Measurements from ENCODE around the gene NAT8L. TPM values are rescaled to one million over a fixed set of nuclear protein-coding genes. Genes with fewer than 3 reads are reported as not detected.
"Not testable (repeated sequence)": the region's sequence is repeated elsewhere in the genome, so short reads cannot be mapped to it uniquely, and the experiment has no call there.

NAT8L gene
- total and polyA plus RNA-seq, 2 donors (not counting 3 experiments of a cell fraction or from before 2014, with no cell fraction given) = 0.10 to 0.11 TPM

- H3K9me1 ChIP-seq (replicated peaks; ENCODE audit: control insufficient read depth, extremely low read depth, insufficient read depth, low read length); H3K27ac ChIP-seq (ENCODE audit: insufficient read depth, low read depth, low read length); BruUV-seq (replicated peaks); H3K9ac ChIP-seq (replicated peaks; ENCODE audit: extremely low read depth, insufficient read depth, low read length); H4K20me1 ChIP-seq (replicated peaks; ENCODE audit: control insufficient read depth, extremely low read depth, insufficient read depth, low read length); H3K4me2 ChIP-seq (ENCODE audit: insufficient read depth, low read length); intact Hi-C loops (cut with micrococcal nuclease); H3K4me3 ChIP-seq (replicated peaks in 1 of 3; ENCODE audit: insufficient read depth in 1 of 3, low read depth in 1 of 3, low read length in 3 of 3); POLR2A ChIA-PET; dilution Hi-C loops (cut with MboI; ENCODE audit: extremely low pct_ligation_motif_present, low sequenced_read_pairs); H3K4me1 ChIP-seq (ENCODE audit: control insufficient read depth, extremely low read depth, insufficient read depth, low read length); H3K79me2 ChIP-seq (ENCODE audit: control insufficient read depth, insufficient read depth, low read length); H3K9me3 ChIP-seq (replicated peaks; ENCODE audit: control insufficient read depth, insufficient read depth, low read length); DNase-seq (ENCODE audit: low read depth, low spot score); H2AFZ ChIP-seq (ENCODE audit: low read depth, low read length); CTCF ChIA-PET; H3K36me3 ChIP-seq (ENCODE audit: control insufficient read depth in 2 of 2, extremely low read depth in 1 of 2, insufficient read depth in 2 of 2, low read length in 2 of 2); FAIRE-seq: not testable (repeated sequence)
- H3K27me3 ChIP-seq (ENCODE audit: control insufficient read depth in 2 of 2, insufficient read depth in 2 of 2, low read length in 2 of 2) = peaks cover 10 to 20% of the 10 kb centered on the region in 2 experiments
Measured at GRCh38 chr4:2021358-2022018, 37.6 kb upstream of the NAT8L start.

DNA sequence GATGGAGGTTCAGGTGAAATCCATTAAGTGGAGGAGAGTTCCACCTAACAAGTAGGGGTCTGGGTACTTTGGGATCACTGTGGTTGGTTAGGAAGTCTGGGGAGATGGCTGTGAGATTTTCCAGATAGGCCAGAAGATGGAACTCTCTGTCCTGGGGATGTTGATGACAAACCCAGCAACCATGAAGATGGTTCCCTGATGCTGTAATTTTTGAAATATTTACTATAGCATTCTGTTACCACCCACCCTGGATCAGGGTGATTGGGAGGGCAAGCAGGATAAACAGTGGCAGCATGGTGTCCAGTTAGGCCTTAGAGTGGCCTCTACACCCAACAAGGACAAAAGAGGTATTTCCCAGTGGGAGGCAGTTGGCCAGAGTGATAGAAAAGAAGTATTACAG, 34.4 kb upstream of the NAT8L start:
- Histone ChIP-seq H2AFZ (ENCODE audit: low read depth, low read length) (no peak overlapping the region), H4K20me1 (replicated peaks; ENCODE audit: control insufficient read depth, extremely low read depth, insufficient read depth, low read length) (no peaks in the 10 kb centered on the region), H3K9ac (replicated peaks; ENCODE audit: extremely low read depth, insufficient read depth, low read length) (no peak overlapping the region), H3K9me1 (replicated peaks; ENCODE audit: control insufficient read depth, extremely low read depth, insufficient read depth, low read length) (no peaks in the 10 kb centered on the region), H3K36me3 (ENCODE audit: control insufficient read depth in 2 of 2, extremely low read depth in 1 of 2, insufficient read depth in 2 of 2, low read length in 2 of 2) (no peaks in the 10 kb centered on the region), H3K4me1 (ENCODE audit: control insufficient read depth, extremely low read depth, insufficient read depth, low read length) (no peaks in the 10 kb centered on the region), H3K27ac (ENCODE audit: insufficient read depth, low read depth, low read length) (no peak overlapping the region), H3K4me2 (ENCODE audit: insufficient read depth, low read length) (no peak overlapping the region), H3K27me3 (ENCODE audit: control insufficient read depth in 2 of 2, insufficient read depth in 2 of 2, low read length in 2 of 2) (peaks cover 12 to 17% of the 10 kb centered on the region in 2 experiments), H3K79me2 (ENCODE audit: control insufficient read depth, insufficient read depth, low read length) (no peaks in the 10 kb centered on the region), H3K9me3 (replicated peaks; ENCODE audit: control insufficient read depth, insufficient read depth, low read length) (no peaks in the 10 kb centered on the region), H3K4me3 (replicated peaks in 1 of 3; ENCODE audit: insufficient read depth in 1 of 3, low read depth in 1 of 3, low read length in 3 of 3) (no peak overlapping the region)
- ChIA-PET POLR2A (no interaction called here), CTCF (no interaction called here)
- intact Hi-C loops (cut with micrococcal nuclease) = no loop called here
- TF ChIP-seq, protein P1, sequence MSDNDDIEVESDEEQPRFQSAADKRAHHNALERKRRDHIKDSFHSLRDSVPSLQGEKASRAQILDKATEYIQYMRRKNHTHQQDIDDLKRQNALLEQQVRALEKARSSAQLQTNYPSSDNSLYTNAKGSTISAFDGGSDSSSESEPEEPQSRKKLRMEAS (IDR thresholded peaks at IDR 0.05; ENCODE audit: insufficient read depth, insufficient read length) = no peak
- TF ChIP-seq, protein P2, sequence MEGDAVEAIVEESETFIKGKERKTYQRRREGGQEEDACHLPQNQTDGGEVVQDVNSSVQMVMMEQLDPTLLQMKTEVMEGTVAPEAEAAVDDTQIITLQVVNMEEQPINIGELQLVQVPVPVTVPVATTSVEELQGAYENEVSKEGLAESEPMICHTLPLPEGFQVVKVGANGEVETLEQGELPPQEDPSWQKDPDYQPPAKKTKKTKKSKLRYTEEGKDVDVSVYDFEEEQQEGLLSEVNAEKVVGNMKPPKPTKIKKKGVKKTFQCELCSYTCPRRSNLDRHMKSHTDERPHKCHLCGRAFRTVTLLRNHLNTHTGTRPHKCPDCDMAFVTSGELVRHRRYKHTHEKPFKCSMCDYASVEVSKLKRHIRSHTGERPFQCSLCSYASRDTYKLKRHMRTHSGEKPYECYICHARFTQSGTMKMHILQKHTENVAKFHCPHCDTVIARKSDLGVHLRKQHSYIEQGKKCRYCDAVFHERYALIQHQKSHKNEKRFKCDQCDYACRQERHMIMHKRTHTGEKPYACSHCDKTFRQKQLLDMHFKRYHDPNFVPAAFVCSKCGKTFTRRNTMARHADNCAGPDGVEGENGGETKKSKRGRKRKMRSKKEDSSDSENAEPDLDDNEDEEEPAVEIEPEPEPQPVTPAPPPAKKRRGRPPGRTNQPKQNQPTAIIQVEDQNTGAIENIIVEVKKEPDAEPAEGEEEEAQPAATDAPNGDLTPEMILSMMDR (IDR thresholded peaks at IDR 0.05; ENCODE audit: extremely low read depth in 1 of 2, insufficient read depth in 1 of 2, low read depth in 1 of 2, low read length in 2 of 2) = no peak
- no peak for TF ChIP-seq EZH2 (IDR thresholded peaks at IDR 0.05; ENCODE audit: borderline replicate concordance, low read depth, low read length, severe bottlenecking)
- no peak for TF ChIP-seq JUN (IDR thresholded peaks at IDR 0.05; ENCODE audit: borderline replicate concordance, insufficient read depth, insufficient read length, low read depth)
- no peak for TF ChIP-seq POLR2A (IDR thresholded peaks at IDR 0.05; ENCODE audit: low read depth, low read length)
- TF ChIP-seq MYC (IDR thresholded peaks at IDR 0.05; ENCODE audit: low read depth, low read length) = no peak
- no peak for TF ChIP-seq POLR2AphosphoS5 (IDR thresholded peaks at IDR 0.05; ENCODE audit: insufficient read depth, low read depth, low read length)
- TF ChIP-seq GATA2 (IDR thresholded peaks at IDR 0.05; ENCODE audit: insufficient read depth, insufficient read length, low read depth, low read length) = no peak
- no peak for TF ChIP-seq FOS (IDR thresholded peaks at IDR 0.05; ENCODE audit: borderline replicate concordance, insufficient read depth, low read length)
- FAIRE-seq = no peak
- dilution Hi-C loops (cut with MboI; ENCODE audit: extremely low pct_ligation_motif_present, low sequenced_read_pairs) = no loop called here
- no peak for DNase-seq (ENCODE audit: low read depth, low spot score)
- BruUV-seq (replicated peaks) = no TSS peak

Data from endothelial cell of umbilical vein (primary cell).